NOMO-1 (cell line): ENCODE measurements around the gene TAF11L3.
"Not testable (repeated sequence)": the region's sequence is repeated elsewhere in the genome, so short reads cannot be mapped to it uniquely, and the experiment has no call there.

ENCODE experiments used
- DNase-seq, 2 experiments: peaks; one replicate each; lab custom pipeline; 2025; ENCODE audit not compliant: unreplicated experiment in 2 of 2; lab: John Stamatoyannopoulos, UW

Gene TAF11L3

GRCh38 chr5:17518067-17518466 lies at the start of gene TAF11L3:
TSS of gene TAF11L3 (plus strand) at chr5:17518367.
- not testable (repeated sequence) for DNase-seq

- no peak for DNase-seq
Observed at GRCh38 chr5:17470064-17470463, 48.1 kb upstream of the TAF11L3 start.

- not testable (repeated sequence) for DNase-seq
Observed at GRCh38 chr5:17475064-17475463, 43.1 kb upstream of the TAF11L3 start.

- no peak for DNase-seq
Observed at GRCh38 chr5:17477043-17477442, 41.1 kb upstream of the TAF11L3 start.

DNA sequence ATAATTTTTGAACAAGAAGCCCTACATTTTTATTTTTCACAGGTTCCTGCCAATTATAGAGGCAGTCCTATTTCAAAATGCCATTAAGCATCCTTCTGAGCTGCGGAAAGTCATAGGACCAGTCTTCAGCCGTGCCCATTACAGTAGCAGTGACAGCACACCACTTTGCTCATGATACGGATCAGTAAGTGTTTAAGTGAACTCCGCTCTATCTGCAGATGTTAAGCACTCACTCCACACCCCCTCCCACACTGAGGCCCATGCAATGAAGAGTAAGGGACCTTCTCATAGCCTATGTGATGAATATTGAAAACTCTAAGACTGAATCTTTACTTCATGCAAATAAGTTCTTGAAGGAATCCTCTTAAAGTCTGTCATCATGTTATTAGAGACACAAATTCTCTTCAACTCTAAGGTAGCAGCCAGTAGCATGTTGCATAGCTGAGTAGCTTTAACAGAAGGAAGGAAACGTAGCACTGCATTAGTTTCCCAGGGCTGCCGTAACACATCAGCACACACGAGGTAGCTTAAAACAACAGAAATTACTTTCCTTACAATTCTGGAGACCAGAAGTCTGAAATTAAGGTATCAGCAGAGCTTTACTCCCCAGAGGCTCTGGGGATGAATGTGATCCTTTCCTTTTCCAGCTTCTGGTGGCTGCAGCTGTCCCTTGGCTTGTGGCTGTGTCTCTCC lies 40.4 kb upstream of the TAF11L3 start:
- DNase-seq, result no peak

DNA sequence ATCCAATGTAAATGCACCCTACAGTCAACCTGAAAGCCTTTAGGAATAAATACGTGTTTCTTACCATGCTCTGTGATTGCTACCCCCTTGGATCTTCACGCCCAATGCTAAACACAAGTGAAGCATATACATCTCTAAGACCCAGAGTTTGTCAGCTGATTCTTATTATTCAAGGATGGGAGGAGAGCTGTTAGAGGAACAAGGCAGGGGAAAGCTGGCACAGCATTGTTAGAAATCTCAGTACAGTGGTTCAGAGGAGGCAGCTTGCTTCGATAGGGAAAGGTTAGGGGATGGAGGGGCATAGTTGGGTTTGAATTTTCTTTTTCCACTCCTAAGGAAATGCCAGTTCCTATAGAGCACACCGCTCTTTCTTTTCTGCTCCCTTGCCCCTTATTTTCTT lies 36.8 kb upstream of the TAF11L3 start:
- DNase-seq, result no peak

DNA sequence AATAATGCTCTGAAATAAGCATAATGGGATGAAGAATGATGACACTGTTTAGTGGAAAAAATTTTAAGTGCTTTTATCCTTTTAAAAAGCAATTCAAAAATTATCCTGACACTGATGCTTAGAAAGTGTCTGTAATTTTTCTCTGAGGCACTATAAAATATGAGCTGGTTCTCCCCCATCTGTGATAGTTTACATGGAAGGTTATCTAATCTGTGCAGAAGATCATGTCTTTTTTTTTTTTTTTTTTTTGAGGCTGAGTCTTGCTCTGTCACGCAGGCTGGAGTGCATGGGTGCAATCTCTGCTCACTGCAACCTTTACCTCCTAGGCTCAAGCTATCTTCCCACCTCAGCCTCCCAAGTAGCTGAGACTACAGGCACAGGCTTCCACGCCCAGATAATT lies 35.4 kb upstream of the TAF11L3 start:
- DNase-seq, result no peak

DNA sequence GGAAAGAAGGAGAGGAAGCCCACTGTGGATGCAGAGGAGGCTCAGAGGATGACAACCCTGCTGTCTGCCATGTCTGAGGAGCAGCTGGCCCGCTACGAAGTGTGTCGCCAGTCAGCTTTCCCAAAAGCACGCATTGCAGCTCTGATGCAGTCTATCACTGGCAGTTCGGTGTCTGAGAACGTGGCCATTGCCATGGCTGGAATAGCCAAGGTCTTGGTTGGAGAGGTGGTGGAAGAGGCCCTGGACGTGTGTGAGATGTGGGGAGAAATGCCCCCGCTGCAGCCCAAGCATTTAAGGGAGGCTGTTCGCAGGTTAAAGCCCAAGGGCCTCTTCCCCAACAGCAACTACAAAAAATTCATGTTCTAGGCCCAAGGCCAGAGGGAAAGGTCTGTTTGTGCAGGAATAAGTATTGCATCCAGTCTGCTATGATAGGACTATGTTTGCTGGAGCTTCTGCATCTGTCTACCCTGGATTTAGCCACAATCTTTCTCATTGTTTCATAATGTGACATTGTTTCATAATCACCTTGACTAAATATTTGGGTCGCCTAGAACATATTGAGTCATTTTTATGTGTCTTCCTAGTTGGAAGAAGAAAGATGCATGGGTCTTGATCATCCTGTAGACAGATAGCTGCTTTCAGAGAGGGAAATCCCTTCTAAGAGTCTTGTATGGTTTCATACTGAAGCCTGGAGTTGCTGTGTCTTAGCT lies 31.5 kb upstream of the TAF11L3 start:
- DNase-seq, result peak; percentile 11 to 46

GRCh38 chr5:17487174-17487512 lies 31.0 kb upstream of the TAF11L3 start:
- DNase-seq, result no peak

DNA sequence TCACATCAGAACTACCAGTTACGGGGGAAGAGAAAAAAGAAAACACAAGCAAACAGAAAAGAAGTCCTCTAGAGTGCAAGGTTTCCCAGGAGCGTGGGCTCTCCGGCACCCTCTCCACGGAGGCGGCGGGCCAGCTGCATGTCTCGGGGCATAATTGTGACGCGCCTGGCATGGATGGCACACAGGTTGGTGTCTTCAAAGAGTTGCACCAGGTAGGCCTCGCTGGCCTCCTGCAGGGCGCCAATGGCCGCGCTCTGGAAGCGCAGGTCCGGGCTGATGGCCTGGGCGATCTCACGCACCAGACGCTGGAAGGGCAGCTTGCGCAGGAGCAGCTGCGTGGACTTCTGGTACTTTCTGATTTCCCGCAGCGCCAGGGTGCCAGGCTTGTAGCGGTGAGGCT lies 26.9 kb upstream of the TAF11L3 start:
- DNase-seq, result not testable (repeated sequence)

DNA sequence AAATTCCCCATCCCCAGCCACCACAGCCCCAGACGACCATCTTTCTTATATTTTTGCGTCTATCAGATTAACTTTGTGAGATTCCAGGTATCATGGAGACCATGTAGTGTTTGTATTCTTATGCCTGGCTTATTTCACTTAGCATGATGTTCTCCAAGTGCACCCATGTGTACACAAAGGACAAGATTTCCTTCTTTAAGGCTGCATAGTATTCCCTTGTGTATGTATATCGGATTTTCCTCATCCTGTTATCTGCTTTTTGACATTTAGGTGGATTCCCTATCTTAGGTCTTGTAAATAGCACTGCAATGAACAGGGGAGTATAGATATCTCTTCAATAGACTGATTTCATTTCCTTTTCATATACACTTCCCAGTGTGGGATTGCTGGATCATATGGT lies 25.4 kb upstream of the TAF11L3 start:
- DNase-seq, result no peak

GRCh38 chr5:17497446-17497845 lies 20.7 kb upstream of the TAF11L3 start:
- no peak for DNase-seq

DNA sequence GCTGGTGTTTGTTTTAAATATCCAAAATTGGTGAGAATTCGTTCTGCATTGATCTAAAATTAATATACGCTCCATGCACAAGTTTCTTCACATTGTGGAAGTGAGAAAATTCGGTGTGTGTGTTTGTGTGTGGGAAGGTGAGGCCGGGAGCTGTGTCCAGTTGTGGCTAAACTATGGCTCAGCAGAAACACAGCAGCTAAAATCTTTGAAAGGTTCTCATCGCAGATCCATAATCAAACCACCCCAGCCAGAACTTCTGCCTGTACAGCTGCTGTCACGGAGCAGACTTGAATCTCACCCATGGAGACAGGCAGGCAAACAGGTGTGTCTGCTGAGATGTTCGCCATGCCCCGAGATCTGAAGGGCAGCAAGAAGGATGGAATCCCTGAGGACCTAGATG lies 20.2 kb upstream of the TAF11L3 start, which contains the start of gene TAF11L2:
TSS of gene TAF11L2 (plus strand) at position 301 of the 400 bp plus-strand sequence.
- not testable (repeated sequence) for DNase-seq

DNA sequence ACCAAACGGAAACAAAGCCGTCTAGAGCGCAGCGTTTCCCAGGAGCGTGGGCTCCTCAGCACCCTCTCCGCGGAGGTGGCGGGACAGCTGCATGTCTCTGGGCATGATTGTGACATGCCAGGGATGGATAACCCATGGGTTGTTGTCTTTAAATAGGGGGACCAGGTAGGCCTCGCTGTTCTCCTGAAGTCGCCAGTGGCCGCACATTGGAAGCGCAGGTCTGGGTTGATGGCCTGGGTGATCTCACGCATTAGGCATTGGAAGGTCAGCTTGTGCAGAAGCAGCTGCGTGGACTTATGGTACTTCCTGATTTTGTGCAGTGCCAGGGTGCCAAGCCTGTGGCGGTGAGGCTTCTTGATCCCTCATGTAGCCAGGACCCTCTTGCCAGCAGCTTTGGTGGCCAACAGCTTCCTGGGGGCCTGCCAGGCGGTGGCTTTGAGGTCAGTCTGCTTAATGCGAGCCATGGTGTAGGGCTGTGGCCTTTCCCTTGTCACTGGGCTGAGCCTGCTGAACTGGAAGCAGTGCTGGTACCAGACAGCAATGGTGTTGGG lies 6.3 kb upstream of the TAF11L3 start:
- DNase-seq, result no peak

DNA sequence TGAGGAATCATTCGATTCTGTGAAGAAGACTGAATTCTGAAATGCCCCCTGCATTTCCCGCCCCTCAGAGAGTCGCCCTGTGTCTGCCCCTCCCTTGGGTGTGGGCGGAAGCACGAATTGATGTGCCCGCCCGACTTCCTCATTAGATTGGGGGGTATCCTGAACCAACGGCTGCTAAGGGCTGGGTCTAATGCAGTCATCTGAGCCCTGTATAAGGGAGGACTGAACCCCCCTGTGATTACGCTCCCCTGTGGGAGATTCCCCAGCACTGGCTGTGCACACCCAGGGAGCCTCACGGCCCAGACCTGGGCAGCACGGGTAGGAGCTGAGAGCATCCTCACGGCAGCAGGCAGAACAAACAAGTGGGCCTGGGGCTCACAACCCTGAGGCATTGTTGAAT lies 641 bp upstream of the TAF11L3 start:
- not testable (repeated sequence) for DNase-seq

- DNase-seq, result not testable (repeated sequence)
Observed at GRCh38 chr5:17519508-17519907, 1.3 kb downstream of the TAF11L3 start.

- not testable (repeated sequence) for DNase-seq
Observed at GRCh38 chr5:17521501-17521900, 3.3 kb downstream of the TAF11L3 start, which contains the start of gene TAF11L4. TSS of gene TAF11L4 (plus strand) at chr5:17521801.

GRCh38 chr5:17524935-17525334 lies 6.8 kb downstream of the TAF11L3 start, which contains the start of gene TAF11L5:
TSS of gene TAF11L5 (plus strand) at chr5:17525235.
- not testable (repeated sequence) for DNase-seq

DNA sequence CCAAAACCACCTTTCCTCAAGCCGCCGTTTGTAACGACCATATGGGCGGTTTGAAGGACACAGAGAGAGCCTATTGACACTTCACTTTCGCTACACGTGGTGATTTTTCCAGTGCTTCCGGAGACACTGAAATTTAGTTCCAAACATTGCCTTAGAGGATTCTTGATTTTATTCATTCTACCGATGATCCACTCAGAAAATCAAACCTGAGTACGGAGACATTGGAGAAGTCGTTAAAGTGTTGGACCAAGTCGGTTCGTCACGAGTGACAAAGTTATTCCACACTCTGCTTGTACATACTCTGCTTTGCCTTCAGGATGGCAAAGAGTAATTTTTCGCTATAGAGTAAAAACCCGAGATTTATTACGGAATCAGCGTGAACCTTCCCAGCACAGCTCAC lies 8.3 kb downstream of the TAF11L3 start:
- not testable (repeated sequence) for DNase-seq

DNA sequence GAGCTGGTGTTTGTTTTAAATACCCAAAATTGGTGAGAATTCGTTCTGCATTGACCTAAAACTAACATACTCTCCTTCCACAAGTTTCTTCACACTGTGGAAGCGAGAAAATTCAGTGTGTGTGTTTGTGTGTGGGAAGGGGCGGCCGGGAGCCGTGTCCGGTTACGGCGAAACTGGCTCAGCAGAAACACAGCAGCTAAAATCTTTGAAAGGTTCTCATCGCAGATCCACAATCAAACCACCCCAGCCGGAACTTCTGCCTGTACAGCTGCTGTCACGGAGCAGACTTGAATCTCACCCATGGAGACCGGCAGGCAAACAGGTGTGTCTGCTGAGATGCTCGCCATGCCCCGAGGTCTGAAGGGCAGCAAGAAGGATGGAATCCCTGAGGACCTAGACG lies 10.2 kb downstream of the TAF11L3 start, which contains the start of gene TAF11L6:
TSS of gene TAF11L6 (plus strand) at position 301 of the 400 bp plus-strand sequence.
- DNase-seq, result not testable (repeated sequence)
